ENCODE data around the gene LRRC37A. TPM values are rescaled to one million over a fixed set of nuclear protein-coding genes. Genes with fewer than 3 reads are reported as not detected.
"Not testable (repeated sequence)": the region's sequence is repeated elsewhere in the genome, so short reads cannot be mapped to it uniquely, and the experiment has no call there.

The LRRC37A gene
- 1 to 10 TPM; 2.8 to 3.3 TPM for total RNA-seq

DNA sequence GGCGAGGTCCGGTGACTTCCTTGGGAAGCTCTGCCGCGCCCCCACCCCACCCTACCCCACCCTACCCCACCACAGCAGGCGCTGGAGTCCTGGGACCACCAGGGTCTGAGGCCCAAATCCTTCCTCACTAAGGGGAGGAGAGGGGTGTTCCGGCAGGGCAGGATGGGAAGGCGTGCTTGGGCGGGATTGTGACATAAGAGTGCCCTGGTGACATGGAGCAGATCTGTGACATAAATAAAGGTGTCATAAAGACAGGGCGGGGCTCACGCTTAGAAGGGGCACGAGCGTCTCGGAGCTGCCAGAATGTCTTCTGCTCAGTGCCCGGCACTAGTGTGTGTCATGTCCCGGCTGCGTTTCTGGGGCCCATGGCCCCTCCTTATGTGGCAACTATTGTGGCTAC lies at the start of gene LRRC37A:
TSS of gene LRRC37A (plus strand) at position 301 of the 400 bp plus-strand sequence. CDS start at position 304, 3 bp downstream.
- H3K27me3 ChIP-seq (replicated peaks; ENCODE audit: insufficient read depth); H3K4me3 ChIP-seq; H3K27ac ChIP-seq; H3K9me3 ChIP-seq; H3K36me3 ChIP-seq; intact Hi-C loops (cut with DNase I); H3K4me1 ChIP-seq (replicated peaks); DNase-seq (ENCODE audit: low spot score): not testable (repeated sequence)
- no CpG with 5 or more reads among the region's 16 CpGs for WGBS

DNA sequence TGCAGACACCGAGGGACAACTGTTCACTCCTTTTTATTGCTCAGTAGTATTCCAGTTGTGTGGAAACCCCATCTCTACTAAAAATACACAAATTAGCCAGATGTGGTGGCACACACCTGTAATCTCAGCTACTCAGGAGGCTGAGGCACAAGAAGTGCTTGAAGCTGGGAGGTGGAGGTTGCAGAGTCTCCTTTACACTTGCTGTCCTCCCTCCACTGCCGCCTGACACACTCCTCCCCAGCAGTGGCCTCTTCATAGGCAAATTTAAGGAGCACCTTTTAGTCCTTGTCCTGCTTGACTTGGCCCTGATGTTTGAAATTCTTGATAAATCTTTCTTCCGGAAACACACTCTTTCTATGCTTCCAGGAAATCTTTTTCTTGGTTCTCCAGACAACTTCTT lies 45.8 kb upstream of the LRRC37A start:
- not testable (repeated sequence) for DNase-seq (ENCODE audit: low spot score)
- WGBS = 79% methylated on average over 3 of the region's 3 CpGs

DNA sequence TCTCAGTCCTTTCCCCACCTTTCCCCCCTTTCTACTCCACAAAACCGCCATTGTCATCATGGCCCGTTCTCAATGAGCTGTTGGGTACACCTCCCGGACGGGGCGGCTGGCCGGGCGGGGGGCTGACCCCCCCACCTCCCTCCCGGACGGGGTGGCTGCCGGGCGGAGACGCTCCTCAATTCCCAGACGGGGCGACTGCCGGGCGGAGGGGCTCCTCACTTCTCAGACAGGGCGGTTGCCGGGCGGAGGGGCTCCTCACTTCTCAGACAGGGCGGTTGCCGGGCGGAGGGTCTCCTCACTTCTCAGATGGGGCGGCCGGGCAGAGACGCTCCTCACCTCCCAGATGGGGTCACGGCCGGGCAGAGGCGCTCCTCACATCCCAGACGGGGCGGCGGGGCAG lies 42.1 kb upstream of the LRRC37A start:
- H3K9me3 ChIP-seq; H3K4me3 ChIP-seq; intact Hi-C loops (cut with DNase I); H3K27me3 ChIP-seq (replicated peaks; ENCODE audit: insufficient read depth); H3K27ac ChIP-seq; DNase-seq (ENCODE audit: low spot score); H3K36me3 ChIP-seq; H3K4me1 ChIP-seq (replicated peaks): not testable (repeated sequence)
- WGBS = 94% methylated on average over 19 of the region's 31 CpGs

More for the DNA sequence above, 45.8 kb upstream of the LRRC37A start:
- intact Hi-C loops (cut with DNase I); H3K27ac ChIP-seq; H3K36me3 ChIP-seq; H3K9me3 ChIP-seq; H3K4me3 ChIP-seq; H3K4me1 ChIP-seq (replicated peaks); H3K27me3 ChIP-seq (replicated peaks; ENCODE audit: insufficient read depth): not testable (repeated sequence)

DNA sequence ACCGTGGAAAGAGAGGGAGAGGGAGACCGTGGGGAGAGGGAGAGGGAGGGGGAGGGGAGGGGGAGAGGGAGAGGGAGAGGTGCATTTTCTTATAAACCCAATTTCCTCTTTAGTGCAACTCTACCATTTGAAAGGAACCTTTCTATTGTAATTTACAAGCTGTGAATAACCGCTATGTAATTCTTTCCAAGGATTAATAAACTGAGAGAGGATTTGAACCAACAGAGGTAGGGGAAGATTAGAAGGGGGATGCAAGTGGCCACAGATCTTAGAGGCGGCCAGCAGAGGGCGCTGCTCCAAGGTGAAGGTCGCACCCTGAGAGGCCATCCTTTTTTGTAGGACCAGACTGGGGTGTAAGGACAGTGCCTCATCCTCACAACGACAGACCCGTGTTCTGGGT lies 41.2 kb upstream of the LRRC37A start:
- H3K4me1 ChIP-seq (replicated peaks); H3K9me3 ChIP-seq; H3K27ac ChIP-seq; H3K27me3 ChIP-seq (replicated peaks; ENCODE audit: insufficient read depth); intact Hi-C loops (cut with DNase I); H3K4me3 ChIP-seq; DNase-seq (ENCODE audit: low spot score); H3K36me3 ChIP-seq: not testable (repeated sequence)
- TF ChIP-seq, protein P1, sequence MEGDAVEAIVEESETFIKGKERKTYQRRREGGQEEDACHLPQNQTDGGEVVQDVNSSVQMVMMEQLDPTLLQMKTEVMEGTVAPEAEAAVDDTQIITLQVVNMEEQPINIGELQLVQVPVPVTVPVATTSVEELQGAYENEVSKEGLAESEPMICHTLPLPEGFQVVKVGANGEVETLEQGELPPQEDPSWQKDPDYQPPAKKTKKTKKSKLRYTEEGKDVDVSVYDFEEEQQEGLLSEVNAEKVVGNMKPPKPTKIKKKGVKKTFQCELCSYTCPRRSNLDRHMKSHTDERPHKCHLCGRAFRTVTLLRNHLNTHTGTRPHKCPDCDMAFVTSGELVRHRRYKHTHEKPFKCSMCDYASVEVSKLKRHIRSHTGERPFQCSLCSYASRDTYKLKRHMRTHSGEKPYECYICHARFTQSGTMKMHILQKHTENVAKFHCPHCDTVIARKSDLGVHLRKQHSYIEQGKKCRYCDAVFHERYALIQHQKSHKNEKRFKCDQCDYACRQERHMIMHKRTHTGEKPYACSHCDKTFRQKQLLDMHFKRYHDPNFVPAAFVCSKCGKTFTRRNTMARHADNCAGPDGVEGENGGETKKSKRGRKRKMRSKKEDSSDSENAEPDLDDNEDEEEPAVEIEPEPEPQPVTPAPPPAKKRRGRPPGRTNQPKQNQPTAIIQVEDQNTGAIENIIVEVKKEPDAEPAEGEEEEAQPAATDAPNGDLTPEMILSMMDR (IDR thresholded peaks at IDR 0.05) = peak in 3 of 4 experiments; percentile 33 to 35 (median 34)
- WGBS = 32% methylated on average over 8 of the region's 8 CpGs

DNA sequence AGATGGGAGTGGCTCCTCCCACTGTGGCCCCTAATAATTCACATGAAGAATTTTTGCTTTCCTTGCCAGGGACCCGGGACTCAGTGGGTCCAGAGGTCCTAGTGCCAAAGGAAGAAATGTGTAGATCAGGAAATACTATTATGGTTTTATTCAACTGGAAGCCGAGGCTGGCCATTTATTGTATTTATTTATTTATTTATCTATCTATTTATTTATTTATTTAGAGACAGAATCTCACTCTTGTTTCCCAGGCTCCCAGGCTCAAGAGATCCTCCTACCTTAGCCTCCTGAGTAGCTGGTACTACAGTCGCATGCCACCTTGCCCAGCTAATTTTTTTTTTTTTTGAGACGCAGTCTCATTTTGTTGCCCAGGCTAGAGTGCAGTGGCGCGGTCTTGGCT lies 40.7 kb upstream of the LRRC37A start:
- intact Hi-C loops (cut with DNase I); H3K4me1 ChIP-seq (replicated peaks); H3K27ac ChIP-seq; H3K27me3 ChIP-seq (replicated peaks; ENCODE audit: insufficient read depth); H3K36me3 ChIP-seq; DNase-seq (ENCODE audit: low spot score); H3K4me3 ChIP-seq; H3K9me3 ChIP-seq: not testable (repeated sequence)
- 93% methylated on average over 6 of the region's 6 CpGs for WGBS

DNA sequence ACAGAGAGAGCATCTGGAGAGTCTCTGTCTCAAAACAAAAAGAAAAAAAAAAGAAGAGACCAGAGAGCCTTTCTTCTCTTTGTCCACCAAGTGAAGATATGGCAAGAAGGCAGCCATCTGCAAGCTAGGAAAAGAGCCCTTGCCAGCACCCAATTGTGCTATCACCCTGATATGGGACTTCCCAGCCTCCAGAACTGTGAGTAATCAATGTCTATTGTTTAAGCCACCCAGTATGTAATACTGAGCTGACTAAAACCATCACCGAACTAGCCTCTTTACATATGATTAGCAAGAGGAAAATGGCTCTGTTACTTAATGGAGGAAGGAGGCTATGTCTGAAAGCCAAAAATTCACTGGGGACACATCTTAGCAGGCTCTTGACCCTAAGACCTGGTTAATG lies 38.6 kb upstream of the LRRC37A start:
- WGBS = 95% methylated on average over 1 of the region's 1 CpG
- H3K27ac ChIP-seq; H3K4me3 ChIP-seq; DNase-seq (ENCODE audit: low spot score); H3K4me1 ChIP-seq (replicated peaks); H3K9me3 ChIP-seq; H3K36me3 ChIP-seq; H3K27me3 ChIP-seq (replicated peaks; ENCODE audit: insufficient read depth); intact Hi-C loops (cut with DNase I): not testable (repeated sequence)

DNA sequence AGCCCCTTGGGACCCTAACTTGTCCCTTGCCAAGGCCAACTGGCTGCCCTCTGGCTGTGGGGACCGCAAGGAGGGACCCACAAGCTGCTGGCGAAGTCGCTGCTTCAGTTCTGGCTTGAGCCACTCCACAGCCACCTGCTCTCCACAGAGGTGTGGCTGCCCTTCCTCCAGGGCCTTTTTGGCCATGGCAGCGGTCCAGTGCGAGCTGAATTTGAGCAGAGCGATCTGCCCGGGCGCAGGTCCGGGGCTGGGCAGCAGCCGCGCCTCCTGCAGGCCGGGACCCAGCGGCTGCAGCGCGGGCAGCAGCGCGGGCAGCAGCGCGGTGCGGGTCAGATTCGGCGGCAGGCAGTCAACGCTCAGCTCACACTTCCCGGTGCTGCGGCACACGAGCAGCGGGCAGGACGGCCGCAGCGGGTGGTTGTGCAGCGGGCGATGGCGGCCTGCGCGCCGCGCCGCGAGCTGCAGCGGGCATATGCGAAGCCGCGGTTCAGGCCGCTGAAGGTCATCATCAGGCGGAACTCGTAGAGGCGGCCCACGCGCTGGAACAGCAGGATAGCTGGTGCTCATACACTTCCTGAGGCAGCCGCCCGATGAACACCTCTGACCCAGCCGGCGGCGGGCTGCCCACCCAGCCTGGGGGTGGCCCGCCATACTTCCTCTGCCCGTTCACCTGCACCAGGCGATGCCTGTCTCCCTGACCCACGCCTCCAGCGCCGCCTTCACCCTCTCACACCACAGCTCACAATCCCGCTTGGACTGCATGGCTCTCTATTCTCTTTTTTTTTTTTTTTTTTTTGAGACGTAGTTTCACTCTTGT lies 34.9 kb upstream of the LRRC37A start:
- H3K4me3 ChIP-seq = peak overlapping the region in 1 of 2 donors; percentile 15
- H3K36me3 ChIP-seq; H3K27me3 ChIP-seq (replicated peaks; ENCODE audit: insufficient read depth); H3K9me3 ChIP-seq; intact Hi-C loops (cut with DNase I); H3K27ac ChIP-seq; DNase-seq (ENCODE audit: low spot score); H3K4me1 ChIP-seq (replicated peaks): not testable (repeated sequence)
- WGBS = 18% methylated on average over 14 of the region's 62 CpGs

DNA sequence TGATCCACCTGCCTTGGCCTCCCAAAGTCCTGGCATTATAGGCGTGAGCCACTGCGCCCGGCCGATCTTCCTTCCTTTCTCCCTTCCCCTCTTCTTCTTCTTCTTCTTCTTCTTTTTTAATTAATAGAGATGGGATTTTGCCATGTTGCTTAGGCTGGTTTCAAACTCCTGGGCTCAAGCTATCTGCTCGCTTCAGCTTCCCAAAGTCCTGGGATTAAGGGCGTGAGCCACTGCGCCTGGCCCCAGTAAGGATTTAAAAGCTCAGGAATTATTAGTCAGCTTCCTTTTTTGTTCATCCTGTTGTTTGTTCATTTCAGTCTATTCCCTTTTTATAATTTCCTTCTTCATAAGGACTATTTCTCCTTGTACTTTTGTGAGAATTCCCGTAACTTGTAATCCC lies 32.7 kb upstream of the LRRC37A start:
- 93% methylated on average over 8 of the region's 8 CpGs for whole genome bisulfite sequencing
- no peak overlapping the region for H3K27ac ChIP-seq

More for the DNA sequence above, 32.7 kb upstream of the LRRC37A start:
- Histone ChIP-seq H3K36me3 (no peaks in the 10 kb centered on the region), H3K4me3 (no peak overlapping the region), H3K27me3 (replicated peaks; ENCODE audit: insufficient read depth) (no peaks in the 10 kb centered on the region), H3K4me1 (replicated peaks) (no peaks in the 10 kb centered on the region), H3K9me3 (no peaks in the 10 kb centered on the region)
- no peak for TF ChIP-seq POLR2A (IDR thresholded peaks at IDR 0.05)
- TF ChIP-seq, protein P1 (IDR thresholded peaks at IDR 0.05) = no peak
- TF ChIP-seq POLR2AphosphoS5 (IDR thresholded peaks at IDR 0.05) = no peak
- intact Hi-C loops (cut with DNase I) = no loop called here
- DNase-seq (ENCODE audit: low spot score) = no peak
